Fibroblast of lung (primary cell): ENCODE results near the gene TBATA. TPM values are rescaled to one million over a fixed set of nuclear protein-coding genes. Genes with fewer than 3 reads are reported as not detected.
A peak's percentile ranks its signal among the peaks of the same experiment; 100 is the strongest.

Experiments used
- DNase-seq, 2 donors: peaks; one replicate each; pipeline versions ENCODE4 v3.0.0 to v3.0.0-alpha.2; 2010; ENCODE audit warnings: low read depth in 2 of 2
- H2AFZ ChIP-seq: 2 replicates; pipeline ENCODE4 v1.5.1; 2012; ENCODE audit warnings: low read length, control low read depth, inconsistent platforms
- H3K27ac ChIP-seq: 2 replicates; pipeline ENCODE4 v1.5.1; 2011; ENCODE audit warnings: low read length, control low read depth; ENCODE audit not compliant: insufficient read depth
- H3K27me3 ChIP-seq: 2 replicates; pipeline ENCODE4 v1.5.1; 2011; ENCODE audit warnings: mild to moderate bottlenecking, low read length; ENCODE audit not compliant: control insufficient read depth, insufficient read depth
- H3K36me3 ChIP-seq: 2 replicates; pipeline ENCODE4 v1.5.1; 2011; ENCODE audit warnings: low read length; ENCODE audit not compliant: control insufficient read depth, insufficient read depth
- H3K4me1 ChIP-seq: 2 replicates; pipeline ENCODE4 v1.5.1; 2011; ENCODE audit warnings: low read length; ENCODE audit not compliant: control insufficient read depth, insufficient read depth; ENCODE audit errors: extremely low read depth
- H3K4me2 ChIP-seq: 2 replicates; pipeline ENCODE4 v1.5.1; 2011; ENCODE audit warnings: low read length, control low read depth; ENCODE audit not compliant: insufficient read depth; ENCODE audit errors: extremely low read depth
- H3K4me3 ChIP-seq, 4 experiments: fragments of 200-600 bp in 1 of 4; sonication (generic) in 1 of 4; replicated peaks in 1 of 4; 2 replicates each; pipeline ENCODE4 v1.5.1; 2011 to 2016; ENCODE audit warnings: low read length in 4 of 4, low read depth in 3 of 4, mild to moderate bottlenecking in 3 of 4, control low read depth in 2 of 4, inconsistent platforms in 1 of 4, mixed read lengths in 1 of 4; ENCODE audit not compliant: insufficient read depth in 1 of 4; ENCODE audit errors: control extremely low read depth in 1 of 4
- H3K79me2 ChIP-seq: 2 replicates; pipeline ENCODE4 v1.5.1; 2012; ENCODE audit warnings: mild to moderate bottlenecking, low read length, inconsistent platforms; ENCODE audit not compliant: control insufficient read depth, insufficient read depth
- H3K9ac ChIP-seq: 2 replicates; pipeline ENCODE4 v1.5.1; 2011; ENCODE audit warnings: mild to moderate bottlenecking, low read length, control low read depth; ENCODE audit not compliant: insufficient read depth
- H3K9me3 ChIP-seq: 2 replicates; pipeline ENCODE4 v1.5.1; 2012; ENCODE audit warnings: low read depth, low read length; ENCODE audit not compliant: control insufficient read depth, insufficient read depth
- H4K20me1 ChIP-seq: 2 replicates; pipeline ENCODE4 v1.5.1; 2011; ENCODE audit warnings: low read length; ENCODE audit not compliant: control insufficient read depth, insufficient read depth; ENCODE audit errors: extremely low read depth
- CTCF ChIP-seq, 2 donors: IDR thresholded peaks in 1 of 2; conservative IDR thresholded peaks in 1 of 2; 1 replicate in 1 of 2; 2 replicates in 1 of 2; pipeline ENCODE4 v1.5.1; 2011 to 2012; ENCODE audit warnings: low read length in 2 of 2, control low read depth in 1 of 2, inconsistent platforms in 1 of 2, low read depth in 1 of 2, mild to moderate bottlenecking in 1 of 2
- EZH2 ChIP-seq: IDR thresholded peaks from 2 replicates; pipeline ENCODE4 v1.5.1; 2012; ENCODE audit warnings: low read length, control low read depth, mild to moderate bottlenecking; ENCODE audit errors: missing control alignments
- polyA plus RNA-seq, 2 donors: library from polyadenylated mRNA; depleted of rRNA in 1 of 2; stranded (reverse) in 1 of 2; unstranded in 1 of 2; fragments of >200 nt; gene quantifications; 2 replicates each; pipeline ENCODE4 v1.2.1, GENCODE V29; 2011 to 2012; ENCODE audit warnings: missing spikeins in 1 of 2
- total RNA-seq: library from RNA; depleted of rRNA; stranded (reverse); fragments of >200 nt; gene quantifications from 2 replicates; pipeline ENCODE4 v1.2.1, GENCODE V29; 2014

Gene TBATA
- total and polyA plus RNA-seq, 2 donors (not counting 1 experiment from before 2014, with no cell fraction given), result not detected

GRCh38 chr10:70816220-70816894, 31.2 kb upstream of the TBATA start:
- H3K27me3 ChIP-seq, result peaks cover 2% of the 10 kb centered on the region
- H4K20me1 ChIP-seq, result no peaks in the 10 kb centered on the region
- H2AFZ ChIP-seq, result peak overlapping the region; percentile 83
- peaks cover 1% of the 10 kb centered on the region for H3K36me3 ChIP-seq
- H3K4me2 ChIP-seq, result peak overlapping the region; percentile 46
- H3K9me3 ChIP-seq, result no peaks in the 10 kb centered on the region
- no peaks in the 10 kb centered on the region for H3K79me2 ChIP-seq
- TF ChIP-seq CTCF (conservative IDR thresholded peaks at IDR 0.05 in 1 of 2, IDR thresholded peaks at IDR 0.05 in 1 of 2; ENCODE audit: low read depth in 1 of 2, low read length in 2 of 2) (no peak), EZH2 (no peak)
- no peaks in the 10 kb centered on the region for H3K4me1 ChIP-seq
- peak; percentile 86 to 93 for DNase-seq
- H3K9ac ChIP-seq, result peak overlapping the region; percentile 81
- H3K4me3 ChIP-seq, result peak overlapping the region; percentile 67 to 91 (median 84)
- peak overlapping the region; percentile 79 for H3K27ac ChIP-seq

- H3K9me3 ChIP-seq, result no peaks in the 10 kb centered on the region
- H3K27me3 ChIP-seq, result peaks cover 2% of the 10 kb centered on the region
- H2AFZ ChIP-seq, result peak within 1 kb of the TSS; percentile 83
- H3K27ac ChIP-seq, result peak within 1 kb of the TSS; percentile 79
- peak within 1 kb of the TSS; percentile 46 for H3K4me2 ChIP-seq
- no peaks in the 10 kb centered on the region for H3K79me2 ChIP-seq
- no peaks in the 10 kb centered on the region for H3K4me1 ChIP-seq
- no peaks in the 10 kb centered on the region for H4K20me1 ChIP-seq
- peaks cover 1% of the 10 kb centered on the region for H3K36me3 ChIP-seq
- DNase-seq, result peak; percentile 73 to 74
- H3K9ac ChIP-seq, result peak within 1 kb of the TSS; percentile 81
- H3K4me3 ChIP-seq, result peak within 1 kb of the TSS; percentile 67 to 91 (median 84)
- peak; percentile 75 to 81 for TF ChIP-seq CTCF (conservative IDR thresholded peaks at IDR 0.05 in 1 of 2, IDR thresholded peaks at IDR 0.05 in 1 of 2; ENCODE audit: low read depth in 1 of 2, low read length in 2 of 2)
- TF ChIP-seq EZH2, result no peak
Measured at GRCh38 chr10:70815504-70816219, 30.5 kb upstream of the TBATA start, which contains the start of gene SGPL1. SGPL1 (plus strand) TSS chr10:70815948; CDS start chr10:70816854, 906 bp downstream.

GRCh38 chr10:70814126-70814525, 28.9 kb upstream of the TBATA start:
- Histone ChIP-seq H3K4me1 (no peaks in the 10 kb centered on the region), H3K9me3 (no peaks in the 10 kb centered on the region), H3K27me3 (peaks cover 2% of the 10 kb centered on the region), H3K4me2 (no peak overlapping the region), H3K9ac (no peak overlapping the region), H3K79me2 (no peaks in the 10 kb centered on the region), H4K20me1 (no peaks in the 10 kb centered on the region), H3K27ac (no peak overlapping the region), H3K4me3 (no peak overlapping the region), H2AFZ (no peak overlapping the region), H3K36me3 (peaks cover 1% of the 10 kb centered on the region)
- TF ChIP-seq CTCF (conservative IDR thresholded peaks at IDR 0.05 in 1 of 2, IDR thresholded peaks at IDR 0.05 in 1 of 2; ENCODE audit: low read depth in 1 of 2, low read length in 2 of 2), result no peak
- DNase-seq, result no peak
